Measurements from ENCODE around the gene CCDC27.

Gene CCDC27

GRCh38 chr1:3762151-3762872, 10.1 kb downstream of the CCDC27 start:
- no peak for DNase-seq

- no peak for DNase-seq
Measured at GRCh38 chr1:3762873-3763228, 10.6 kb downstream of the CCDC27 start.

- no peak for DNase-seq
Measured at GRCh38 chr1:3763351-3764125, 11.3 kb downstream of the CCDC27 start.

- no peak for DNase-seq
Measured at GRCh38 chr1:3767328-3767925, 15.2 kb downstream of the CCDC27 start.

GRCh38 chr1:3768811-3769390, 16.7 kb downstream of the CCDC27 start:
- no peak for DNase-seq

GRCh38 chr1:3770047-3770765, 18.0 kb downstream of the CCDC27 start:
- no peak for DNase-seq

GRCh38 chr1:3771108-3772026, 19.1 kb downstream of the CCDC27 start:
- DNase-seq, result no peak

GRCh38 chr1:3772027-3772714, 19.9 kb downstream of the CCDC27 start:
- no peak for DNase-seq

GRCh38 chr1:3772715-3773571, 20.7 kb downstream of the CCDC27 start, which contains the start of gene SMIM1:
TSS of gene SMIM1 (plus strand) at chr1:3772749. CDS start at chr1:3775374, 2,625 bp downstream.
- no peak for DNase-seq

GRCh38 chr1:3773572-3774275, 21.5 kb downstream of the CCDC27 start:
- no peak for DNase-seq

GRCh38 chr1:3774276-3774945, 22.2 kb downstream of the CCDC27 start:
- DNase-seq, result no peak

- DNase-seq, result no peak
Measured at GRCh38 chr1:3774946-3775489, 22.8 kb downstream of the CCDC27 start.

GRCh38 chr1:3775490-3776230, 23.4 kb downstream of the CCDC27 start:
- DNase-seq, result peak; percentile 80

- DNase-seq, result no peak
Measured at GRCh38 chr1:3776231-3776961, 24.1 kb downstream of the CCDC27 start.

GRCh38 chr1:3777078-3777547, 24.9 kb downstream of the CCDC27 start:
- DNase-seq, result no peak

GRCh38 chr1:3777647-3778589, 25.7 kb downstream of the CCDC27 start:
- no peak for DNase-seq

Measured in SHP77 treated with DMSO at 0.1 percent for 48 hours (cell line).